Forelimb muscle (tissue), 1 donor: ENCODE data around the gene CACNA1C. TPM values are rescaled to one million over a fixed set of nuclear protein-coding genes. Genes with fewer than 3 reads are reported as not detected.

Source experiments
- DNase-seq: peaks from one replicate; pipeline ENCODE4 v3.0.0-alpha.2; 2013; ENCODE audit warnings: low read depth
- polyA plus RNA-seq: library from polyadenylated mRNA; unstranded; fragments of 120-200 nt; gene quantifications from one replicate; pipeline ENCODE4 v1.2.1, GENCODE V29; 2013; ENCODE audit not compliant: insufficient read length

CACNA1C gene
- polyA plus RNA-seq, 1 donor, result 3.2 TPM

- DNase-seq, result no peak
These were observed 285.6 kb downstream of the CACNA1C start for GRCh38 chr12:2338381-2338780.

- no peak for DNase-seq
These were observed 286.2 kb downstream of the CACNA1C start for GRCh38 chr12:2338991-2339431.

- no peak for DNase-seq
These were observed 288.4 kb downstream of the CACNA1C start for GRCh38 chr12:2341051-2341751.

- DNase-seq, result no peak
These were observed 289.1 kb downstream of the CACNA1C start for GRCh38 chr12:2341871-2342270.

GRCh38 chr12:2343681-2344080 is 290.9 kb downstream of the CACNA1C start:
- no peak for DNase-seq

GRCh38 chr12:2344476-2344875 is 291.7 kb downstream of the CACNA1C start:
- no peak for DNase-seq

- DNase-seq, result no peak
These were observed 292.1 kb downstream of the CACNA1C start for GRCh38 chr12:2344885-2345284.

GRCh38 chr12:2345902-2346301 is 293.1 kb downstream of the CACNA1C start:
- DNase-seq, result no peak

- no peak for DNase-seq
These were observed 293.6 kb downstream of the CACNA1C start for GRCh38 chr12:2346416-2346815.

GRCh38 chr12:2347137-2347843 is 294.5 kb downstream of the CACNA1C start:
- no peak for DNase-seq

- no peak for DNase-seq
These were observed 295.2 kb downstream of the CACNA1C start for GRCh38 chr12:2347844-2348481.

- no peak for DNase-seq
These were observed 295.7 kb downstream of the CACNA1C start for GRCh38 chr12:2348482-2348852.

- no peak for DNase-seq
These were observed 298.4 kb downstream of the CACNA1C start for GRCh38 chr12:2351161-2351560.

- no peak for DNase-seq
These were observed 299.4 kb downstream of the CACNA1C start for GRCh38 chr12:2352203-2352602.

- no peak for DNase-seq
These were observed 300.5 kb downstream of the CACNA1C start for GRCh38 chr12:2353281-2353680.

GRCh38 chr12:2353691-2354090 is 300.9 kb downstream of the CACNA1C start:
- no peak for DNase-seq

- DNase-seq, result no peak
These were observed 301.6 kb downstream of the CACNA1C start for GRCh38 chr12:2354151-2354991.

- DNase-seq, result no peak
These were observed 302.4 kb downstream of the CACNA1C start for GRCh38 chr12:2355198-2355597.

GRCh38 chr12:2355604-2356003 is 302.8 kb downstream of the CACNA1C start:
- no peak for DNase-seq

GRCh38 chr12:2356601-2357125 is 303.9 kb downstream of the CACNA1C start:
- no peak for DNase-seq

GRCh38 chr12:2358986-2359658 is 306.3 kb downstream of the CACNA1C start:
- no peak for DNase-seq
